DOHH2 (cell line): ENCODE data around the gene C20orf96.

Experiments
- H3F3A ChIP-seq: fragments of 200-600 bp; sonication (generic), shearing (Covaris generic); 2 replicates; pipeline ENCODE4 v1.6.0; 2016; ENCODE audit warnings: antibody characterized with exemption, mild to moderate bottlenecking; ENCODE audit not compliant: control insufficient read depth, insufficient read depth
- H3K27ac ChIP-seq: fragments of 200-600 bp; sonication (generic); 2 replicates; pipeline ENCODE4 v1.5.1; 2014; ENCODE audit warnings: low read depth, mild to moderate bottlenecking, low read length, moderate library complexity
- H3K27me3 ChIP-seq: fragments of 200-600 bp; sonication (generic); 2 replicates; pipeline ENCODE4 v1.6.1; 2014; ENCODE audit warnings: mild to moderate bottlenecking, low read length, mixed read lengths; ENCODE audit not compliant: control insufficient read depth
- H3K36me3 ChIP-seq: fragments of 200-600 bp; sonication (generic); 2 replicates; pipeline ENCODE4 v1.6.1; 2014; ENCODE audit warnings: mild to moderate bottlenecking, low read length, moderate library complexity, mixed read lengths; ENCODE audit not compliant: control insufficient read depth
- H3K4me1 ChIP-seq: fragments of 200-600 bp; sonication (generic); 2 replicates; pipeline ENCODE4 v1.6.1; 2014; ENCODE audit warnings: mild to moderate bottlenecking, low read length, mixed read lengths; ENCODE audit not compliant: control insufficient read depth
- H3K4me2 ChIP-seq: fragments of 200-600 bp; sonication (generic); 2 replicates; pipeline ENCODE4 v1.6.0; 2014; ENCODE audit warnings: mild to moderate bottlenecking, low read length, moderate library complexity
- H3K4me3 ChIP-seq: fragments of 200-600 bp; sonication (generic); 2 replicates; pipeline ENCODE4 v1.5.1; 2014; ENCODE audit warnings: mild to moderate bottlenecking, low read length, mixed read lengths
- H3K79me2 ChIP-seq: fragments of 200-600 bp; sonication (generic); 2 replicates; pipeline ENCODE4 v1.6.1; 2014; ENCODE audit warnings: mild to moderate bottlenecking, low read length, mixed read lengths; ENCODE audit not compliant: control insufficient read depth
- H3K9me2 ChIP-seq: fragments of 200-600 bp; sonication (generic); replicated peaks from 2 replicates; pipeline ENCODE4 v1.6.1; 2014; ENCODE audit warnings: mild to moderate bottlenecking, low read length, mixed read lengths; ENCODE audit not compliant: control insufficient read depth
- H3K9me3 ChIP-seq: fragments of 200-600 bp; sonication (generic); 2 replicates; pipeline ENCODE4 v1.6.1; 2014; ENCODE audit warnings: antibody characterized with exemption, low read length, mixed read lengths; ENCODE audit not compliant: control insufficient read depth, insufficient read depth
- H4K20me1 ChIP-seq: fragments of 200-600 bp; sonication (generic); 2 replicates; pipeline ENCODE4 v1.6.0; 2014; ENCODE audit warnings: low read depth, mild to moderate bottlenecking, antibody characterized with exemption, low read length, moderate library complexity; ENCODE audit not compliant: control insufficient read depth, insufficient read depth
- CTCF ChIP-seq: fragments of 200-600 bp; sonication (generic); IDR thresholded peaks from one replicate; pipeline ENCODE4 v1.5.1; 2014; ENCODE audit warnings: antibody characterized with exemption, mild to moderate bottlenecking, low read depth, low read length; ENCODE audit not compliant: poor library complexity, severe bottlenecking
- EZH2phosphoT487 ChIP-seq: fragments of 200-600 bp; sonication (generic); IDR thresholded peaks from 2 replicates; pipeline ENCODE4 v1.6.1; 2017; ENCODE audit warnings: borderline replicate concordance, mild to moderate bottlenecking, antibody characterized with exemption, low read length, moderate library complexity, mixed read lengths

C20orf96 gene

GRCh38 chr20:270517-270916 lies 20.0 kb downstream of the C20orf96 start:
- Histone ChIP-seq H3K4me3 (no peak overlapping the region), H3K27ac (no peak overlapping the region), H4K20me1 (no peaks in the 10 kb centered on the region), H3F3A (no peaks in the 10 kb centered on the region), H3K9me3 (no peaks in the 10 kb centered on the region), H3K36me3 (no peaks in the 10 kb centered on the region), H3K4me1 (peaks cover 9% of the 10 kb centered on the region), H3K27me3 (peaks cover 4% of the 10 kb centered on the region; the same call in 1 of the 2 replicates), H3K79me2 (no peaks in the 10 kb centered on the region), H3K4me2 (no peak overlapping the region), H3K9me2 (no peaks in the 10 kb centered on the region)
- TF ChIP-seq EZH2phosphoT487 = no peak
- TF ChIP-seq CTCF = no peak

GRCh38 chr20:266596-267562 lies 23.7 kb downstream of the C20orf96 start:
- Histone ChIP-seq H3K27me3 (peaks cover 9% of the 10 kb centered on the region), H3K36me3 (no peaks in the 10 kb centered on the region), H3K79me2 (no peaks in the 10 kb centered on the region), H3K9me2 (no peaks in the 10 kb centered on the region), H4K20me1 (no peaks in the 10 kb centered on the region), H3K9me3 (no peaks in the 10 kb centered on the region), H3F3A (no peaks in the 10 kb centered on the region), H3K27ac (no peak overlapping the region), H3K4me2 (peak overlapping the region; percentile 83), H3K4me3 (peak overlapping the region; percentile 73), H3K4me1 (peaks cover 9% of the 10 kb centered on the region)
- TF ChIP-seq CTCF (peak; percentile 96), EZH2phosphoT487 (no peak)

GRCh38 chr20:263701-264100 lies 26.8 kb downstream of the C20orf96 start:
- Histone ChIP-seq H3K9me3 (no peaks in the 10 kb centered on the region), H4K20me1 (no peaks in the 10 kb centered on the region), H3K9me2 (no peaks in the 10 kb centered on the region), H3K36me3 (no peaks in the 10 kb centered on the region), H3K4me1 (peaks cover 9% of the 10 kb centered on the region), H3K4me2 (no peak overlapping the region), H3K79me2 (no peaks in the 10 kb centered on the region), H3F3A (no peaks in the 10 kb centered on the region), H3K27ac (no peak overlapping the region), H3K4me3 (no peak overlapping the region), H3K27me3 (peaks cover 23% of the 10 kb centered on the region)
- TF ChIP-seq EZH2phosphoT487 = no peak
- TF ChIP-seq CTCF = no peak
